Retina (tissue), 1 donor: ENCODE results near the gene SKA2.
A peak's percentile ranks its signal among the peaks of the same experiment; 100 is the strongest.
"Not testable (repeated sequence)": the region's sequence is repeated elsewhere in the genome, so short reads cannot be mapped to it uniquely, and the experiment has no call there.

Experiments used
- DNase-seq: peaks from one replicate; pipeline ENCODE4 v3.0.0-alpha.2; 2016

Gene SKA2

GRCh38 chr17:59151006-59151405 is 4.0 kb downstream of the SKA2 start:
- DNase-seq = no peak

GRCh38 chr17:59149841-59150511 is 5.0 kb downstream of the SKA2 start:
- no peak for DNase-seq

GRCh38 chr17:59149051-59149450 is 5.9 kb downstream of the SKA2 start:
- DNase-seq = no peak

DNA sequence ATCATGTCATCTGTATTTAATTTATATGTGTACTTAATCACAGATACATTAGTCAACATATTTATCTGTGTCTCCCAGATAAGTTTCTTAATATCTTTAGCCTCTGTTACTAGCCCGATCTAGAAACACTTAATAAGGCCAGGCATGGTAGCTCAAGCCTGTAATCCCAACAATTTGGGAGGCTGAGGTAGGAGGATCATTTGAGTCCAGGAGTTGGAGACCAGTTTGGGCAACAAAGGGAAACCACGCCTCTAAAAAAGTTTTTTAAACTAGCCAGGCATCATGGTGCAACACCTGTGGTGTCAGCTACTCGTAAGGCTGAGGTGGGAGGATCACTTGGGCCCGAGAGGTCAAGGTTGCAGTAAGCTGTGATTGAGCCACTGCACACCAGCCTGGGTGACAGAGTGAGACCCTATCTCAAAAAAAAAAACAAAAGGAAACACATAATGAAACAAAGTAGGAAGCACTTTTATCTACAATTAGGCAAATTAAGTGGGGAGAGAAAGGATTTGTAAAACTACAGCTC is 9.4 kb downstream of the SKA2 start:
- no peak for DNase-seq

DNA sequence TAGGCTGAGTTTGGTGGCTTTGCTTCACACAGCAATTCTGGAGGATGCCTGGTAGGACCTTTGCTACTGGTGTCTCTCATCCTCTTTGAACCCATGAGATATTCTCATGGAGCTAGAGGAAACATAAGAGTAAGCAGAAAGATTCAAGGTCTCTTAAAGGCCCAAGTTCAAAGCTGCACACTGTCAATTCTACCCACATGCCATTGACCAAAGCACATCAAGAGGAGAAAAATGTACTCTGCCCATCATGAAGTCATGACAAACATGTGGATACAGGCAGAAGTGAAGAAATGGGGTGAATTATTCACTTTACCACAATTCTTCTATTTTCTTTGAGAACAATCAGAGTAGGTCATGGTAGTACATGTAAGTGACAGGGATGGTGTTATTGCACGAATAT is 13.1 kb downstream of the SKA2 start:
- DNase-seq = no peak

DNA sequence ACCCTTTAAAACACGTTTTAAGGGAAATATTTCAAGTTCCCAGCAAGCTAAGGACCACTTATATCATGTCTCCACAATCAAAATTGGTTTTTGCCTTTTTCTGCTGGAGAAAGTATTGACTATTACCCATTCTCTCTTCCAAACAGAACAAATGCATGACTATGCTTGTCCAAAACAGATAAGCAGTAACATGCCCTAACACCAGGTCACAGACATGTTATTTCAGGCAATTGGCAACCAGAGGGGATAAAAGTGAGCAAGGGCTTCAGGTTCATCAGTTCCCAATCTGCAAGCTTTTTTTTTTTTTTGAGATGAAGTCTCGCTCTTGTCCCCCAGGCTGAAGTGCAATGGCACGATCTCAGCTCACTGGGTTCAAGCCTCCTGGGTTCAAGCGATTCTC is 15.0 kb downstream of the SKA2 start:
- no peak for DNase-seq

DNA sequence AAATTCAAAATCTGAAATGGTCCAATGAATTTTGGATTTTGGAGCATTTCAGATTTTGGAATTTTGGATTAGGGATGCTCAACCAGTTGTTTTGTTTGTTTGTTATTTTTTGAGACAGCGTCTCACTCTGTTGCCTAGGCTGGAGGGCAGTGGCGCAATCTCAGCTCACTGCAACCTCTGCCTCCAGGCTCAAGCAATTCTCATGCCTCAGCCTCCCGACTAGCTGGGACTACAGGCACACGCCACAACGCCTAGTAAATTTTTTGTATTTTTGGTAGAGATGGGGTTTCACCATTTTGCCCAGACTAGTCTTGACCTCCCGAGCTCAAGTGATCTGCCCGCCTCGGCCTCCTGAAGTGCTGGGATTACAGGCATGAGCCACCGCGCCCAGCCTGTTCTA is 16.6 kb downstream of the SKA2 start:
- not testable (repeated sequence) for DNase-seq

GRCh38 chr17:59131131-59131530 is 23.9 kb downstream of the SKA2 start:
- no peak for DNase-seq

- DNase-seq = no peak
These were observed 25.2 kb downstream of the SKA2 start for GRCh38 chr17:59129814-59130213.

DNA sequence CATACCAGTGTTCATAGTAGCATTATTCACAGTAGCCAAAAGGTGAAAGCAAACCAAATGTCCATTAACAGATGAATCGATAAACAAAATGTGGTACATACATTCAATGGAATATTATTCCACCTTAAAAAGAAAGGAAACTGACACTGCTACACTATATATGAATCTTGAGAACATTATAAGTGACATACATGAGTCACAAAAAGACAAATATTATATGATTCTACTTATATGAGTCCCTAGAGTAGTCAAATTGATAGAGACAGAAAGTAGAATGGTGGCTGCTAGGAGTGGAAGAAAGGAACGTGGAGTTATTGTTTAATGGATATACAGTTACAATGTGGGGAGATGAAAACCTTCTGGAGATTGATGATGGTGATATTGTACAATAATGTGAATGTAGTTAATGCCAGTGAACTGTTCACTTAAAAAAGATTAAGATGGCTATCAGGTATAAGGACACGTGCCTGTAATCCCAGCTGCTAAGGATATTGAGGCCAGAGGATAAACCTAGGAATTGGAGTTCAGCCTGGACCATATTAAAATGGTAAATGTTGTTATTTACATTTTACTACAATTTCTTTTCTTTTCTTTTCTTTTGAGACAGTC is 28.1 kb downstream of the SKA2 start:
- no peak for DNase-seq

DNA sequence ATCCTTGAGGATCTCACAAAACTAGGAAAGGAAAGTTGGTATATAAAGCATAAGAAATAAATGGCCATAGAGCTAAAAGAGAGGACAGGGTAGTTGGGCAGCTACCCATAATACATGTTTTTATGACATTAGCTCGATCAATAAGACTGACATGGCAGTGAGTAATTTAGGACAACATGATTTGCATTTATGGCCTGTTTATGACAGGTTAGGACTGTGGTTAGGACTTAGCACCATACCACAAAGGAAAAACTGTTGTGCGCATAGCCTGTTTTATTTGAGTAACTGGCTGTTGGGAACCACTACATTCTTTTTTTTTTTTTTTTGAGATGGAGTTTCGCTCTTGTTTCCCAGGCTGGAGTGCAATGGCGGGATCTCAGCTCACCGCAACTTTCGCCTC is 30.3 kb downstream of the SKA2 start:
- no peak for DNase-seq

DNA sequence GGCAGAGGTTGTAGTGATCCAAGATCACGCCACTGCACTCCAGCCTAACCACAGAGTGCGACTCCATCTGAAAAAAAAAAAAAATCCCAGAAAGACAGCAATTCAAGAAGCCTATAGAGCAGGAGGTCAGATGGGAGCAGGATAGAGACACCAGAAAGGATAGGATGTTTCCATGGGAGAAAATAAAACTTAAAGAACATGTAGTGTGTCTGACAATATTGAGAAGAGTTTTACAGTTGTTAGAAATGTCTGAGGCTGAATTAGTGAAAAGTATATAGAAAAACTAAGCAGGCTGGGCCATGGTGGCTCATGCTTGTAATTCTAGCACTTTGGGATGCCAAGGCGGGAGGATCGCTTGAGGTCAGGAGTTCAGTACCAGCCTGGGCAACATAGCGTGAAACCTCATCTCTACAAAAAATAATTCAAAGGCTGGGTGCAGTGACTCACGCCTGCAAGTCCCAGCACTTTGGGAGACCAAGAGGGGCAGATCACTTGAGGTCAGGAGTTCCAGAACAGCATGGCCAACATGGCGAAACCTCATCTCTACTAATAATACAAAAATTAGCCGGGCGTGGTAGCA is 33.0 kb downstream of the SKA2 start:
- no peak for DNase-seq

DNA sequence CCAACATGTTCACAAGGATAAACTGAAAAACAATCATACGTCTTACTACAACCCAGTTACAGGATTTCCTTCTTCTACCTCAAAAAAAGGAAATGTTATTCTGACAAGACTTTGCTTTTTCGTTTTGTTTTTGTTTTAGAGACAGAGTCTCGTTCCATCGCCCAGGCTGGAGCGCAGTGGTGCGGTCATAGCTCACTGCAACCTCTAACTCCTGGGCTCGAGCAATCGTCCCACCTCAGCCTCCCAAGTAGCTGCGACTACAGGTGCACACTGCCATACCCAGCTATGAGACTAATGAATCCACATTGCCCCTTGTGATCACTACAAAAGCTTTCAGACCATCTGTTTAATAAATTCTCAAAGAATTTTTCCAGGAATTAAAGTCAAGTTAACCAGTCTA is 39.5 kb downstream of the SKA2 start:
- no peak for DNase-seq

DNA sequence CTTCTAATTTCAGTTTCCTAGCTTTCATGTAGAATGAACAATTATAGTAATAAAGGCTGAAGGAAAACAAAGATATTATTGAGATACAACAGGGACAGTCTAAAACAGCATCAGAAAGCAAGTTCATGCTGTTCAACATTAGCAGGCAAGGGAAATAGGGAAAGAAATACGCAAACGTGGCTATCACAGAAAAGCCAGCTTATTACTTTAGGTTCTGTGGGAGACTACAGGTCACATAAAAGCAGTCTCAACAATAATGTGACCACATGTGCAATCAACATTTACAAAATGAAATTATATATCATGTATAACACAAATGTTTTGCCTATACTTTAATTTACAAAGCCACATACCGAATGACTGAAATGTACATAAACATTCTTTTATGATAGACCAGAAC is 43.4 kb downstream of the SKA2 start:
- DNase-seq = no peak

- no peak for DNase-seq
These were observed 44.0 kb downstream of the SKA2 start for GRCh38 chr17:59110973-59111372.

DNA sequence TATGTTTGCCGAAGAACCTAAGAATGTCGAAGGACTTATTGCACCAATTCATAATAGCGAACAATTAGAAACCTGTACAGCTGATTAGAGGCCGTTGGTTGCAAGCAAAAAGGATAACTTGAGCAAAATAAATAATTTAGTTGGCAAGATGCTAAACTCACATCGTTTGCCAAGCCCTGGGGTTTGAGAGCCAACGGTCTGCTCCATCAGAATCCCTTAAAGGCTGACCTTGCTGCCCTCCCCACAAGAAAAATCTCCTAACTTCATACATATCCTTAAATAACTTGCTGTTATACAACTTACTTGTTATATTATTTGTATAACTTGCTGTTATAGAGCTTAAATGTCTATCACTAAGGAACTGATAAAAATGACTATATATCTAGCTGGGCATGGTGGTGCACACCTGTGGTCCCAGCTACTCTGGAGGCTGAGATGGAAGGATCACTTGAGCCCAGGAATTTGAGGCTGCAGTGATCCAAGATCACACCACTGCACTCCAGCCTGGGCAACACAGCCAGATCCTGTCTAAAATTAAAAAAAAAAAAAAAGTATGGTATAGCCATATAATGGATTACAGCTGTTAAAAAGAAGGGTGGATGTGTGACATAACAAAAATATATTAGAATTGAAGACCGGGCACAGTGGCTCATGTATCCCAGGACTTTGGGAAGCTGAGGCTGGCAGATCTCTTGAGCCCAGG is 46.4 kb downstream of the SKA2 start:
- no peak for DNase-seq

DNA sequence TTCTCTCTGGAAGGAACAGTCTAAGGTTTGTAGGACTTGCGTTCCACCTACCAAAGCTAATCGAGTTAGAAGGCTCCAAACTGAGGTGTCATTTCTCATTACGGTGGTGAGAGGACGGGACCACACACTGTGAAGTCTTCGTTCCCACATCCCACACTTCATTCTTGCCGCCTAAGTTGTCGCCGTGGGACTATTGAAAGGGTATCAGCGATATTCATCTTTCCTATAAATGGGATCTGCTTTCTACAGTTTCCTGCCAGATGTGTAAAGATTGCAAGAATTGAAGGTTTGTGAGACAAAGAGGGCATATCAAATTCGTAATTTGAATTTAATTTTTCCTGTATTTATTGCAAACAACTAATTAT is 47.7 kb downstream of the SKA2 start:
- DNase-seq = no peak

DNA sequence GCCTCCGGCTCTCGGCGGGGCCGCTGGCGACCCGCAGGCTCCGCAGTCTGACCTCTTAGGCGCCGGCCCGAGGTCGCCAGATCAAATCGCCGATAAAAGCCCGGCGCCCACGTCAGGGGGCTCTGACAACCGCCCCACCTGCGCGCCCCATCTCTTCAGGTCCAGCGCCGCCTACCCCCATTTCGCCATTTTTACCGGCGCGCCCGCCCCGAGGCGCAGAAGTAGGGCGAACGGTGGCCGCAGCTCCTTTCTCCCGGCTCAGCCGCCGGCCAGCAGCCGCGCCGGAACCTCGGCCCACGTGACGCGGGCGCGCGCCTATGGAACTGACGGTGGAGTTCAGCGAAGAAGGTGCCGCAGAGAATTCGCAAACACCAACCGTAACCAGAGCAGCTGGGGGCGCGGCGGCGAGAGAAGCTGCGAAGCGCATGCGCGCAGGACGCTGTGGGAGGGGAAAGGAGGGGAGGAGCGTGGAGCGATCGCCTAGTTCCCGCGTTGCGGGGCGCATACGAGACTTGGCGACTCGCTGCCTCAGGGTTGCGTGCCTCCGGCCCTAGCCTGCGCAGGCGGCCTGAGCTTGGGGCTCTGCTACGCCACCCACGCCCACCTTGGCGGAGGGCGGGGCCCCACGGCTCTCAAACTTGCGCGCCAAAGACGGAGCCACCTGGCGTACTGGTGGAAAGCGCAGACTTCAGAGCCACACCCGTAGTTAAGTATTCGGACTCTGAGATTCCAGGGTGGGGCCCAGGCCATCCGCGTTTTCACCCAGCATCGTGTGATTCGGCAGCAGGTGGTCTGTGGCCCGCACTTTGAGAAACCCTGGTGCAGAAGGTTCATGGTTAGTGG is 48.3 kb downstream of the SKA2 start, which contains the start of gene TRIM37:
Gene TRIM37 (minus strand): TSS at position 418 of the 843 bp plus-strand sequence. CDS start 419 bp downstream, outside the sequence.
- DNase-seq = peak; percentile 98

DNA sequence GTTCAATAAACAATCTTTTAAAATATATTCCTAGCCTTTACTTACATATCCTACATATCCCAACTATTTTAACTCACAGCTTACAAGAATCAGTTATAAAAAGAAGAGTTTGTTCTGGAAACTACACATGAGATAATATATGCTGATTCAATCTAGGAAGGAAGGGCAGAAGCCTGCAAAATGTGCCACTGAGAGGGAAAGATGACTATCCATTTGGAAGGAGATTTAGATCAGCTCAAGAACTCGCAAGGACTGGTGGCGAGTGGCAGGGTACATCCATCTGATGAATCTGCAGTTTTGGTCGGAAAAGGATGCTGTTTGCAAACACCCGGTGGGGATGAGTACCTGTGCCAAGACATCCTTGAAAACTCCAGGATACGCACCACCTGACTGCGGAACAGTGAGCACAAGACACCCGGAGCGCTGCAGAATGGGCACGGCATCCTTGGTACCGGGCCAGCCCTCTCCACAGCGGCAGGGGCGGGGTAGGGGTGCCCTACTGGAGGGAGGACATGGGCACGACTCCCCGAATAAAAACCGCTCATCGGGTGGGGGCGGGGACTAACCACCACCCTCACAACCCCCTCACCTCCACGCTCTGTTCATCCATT is 49.0 kb downstream of the SKA2 start:
- DNase-seq = no peak

DNA sequence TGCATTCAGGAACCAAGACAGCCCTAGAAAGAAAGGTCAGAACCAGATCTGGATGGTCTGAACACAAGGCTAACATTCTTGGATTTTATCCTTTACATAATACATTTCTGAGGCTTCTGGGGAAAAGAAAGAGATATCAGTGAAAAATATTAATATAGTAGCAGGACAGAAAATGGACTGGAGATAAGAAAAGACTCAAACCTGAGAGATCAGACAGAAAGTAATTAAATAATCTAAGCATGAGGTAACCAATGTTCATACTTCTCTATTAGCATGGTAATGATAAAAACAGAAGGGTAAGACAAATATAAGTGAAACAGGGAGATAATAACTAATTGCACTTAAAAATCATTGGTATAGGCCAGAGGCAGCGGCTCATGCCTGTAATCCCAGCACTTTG is 53.8 kb downstream of the SKA2 start:
- DNase-seq = no peak

- DNase-seq = no peak
These were observed 57.1 kb downstream of the SKA2 start for GRCh38 chr17:59097876-59098275.

DNA sequence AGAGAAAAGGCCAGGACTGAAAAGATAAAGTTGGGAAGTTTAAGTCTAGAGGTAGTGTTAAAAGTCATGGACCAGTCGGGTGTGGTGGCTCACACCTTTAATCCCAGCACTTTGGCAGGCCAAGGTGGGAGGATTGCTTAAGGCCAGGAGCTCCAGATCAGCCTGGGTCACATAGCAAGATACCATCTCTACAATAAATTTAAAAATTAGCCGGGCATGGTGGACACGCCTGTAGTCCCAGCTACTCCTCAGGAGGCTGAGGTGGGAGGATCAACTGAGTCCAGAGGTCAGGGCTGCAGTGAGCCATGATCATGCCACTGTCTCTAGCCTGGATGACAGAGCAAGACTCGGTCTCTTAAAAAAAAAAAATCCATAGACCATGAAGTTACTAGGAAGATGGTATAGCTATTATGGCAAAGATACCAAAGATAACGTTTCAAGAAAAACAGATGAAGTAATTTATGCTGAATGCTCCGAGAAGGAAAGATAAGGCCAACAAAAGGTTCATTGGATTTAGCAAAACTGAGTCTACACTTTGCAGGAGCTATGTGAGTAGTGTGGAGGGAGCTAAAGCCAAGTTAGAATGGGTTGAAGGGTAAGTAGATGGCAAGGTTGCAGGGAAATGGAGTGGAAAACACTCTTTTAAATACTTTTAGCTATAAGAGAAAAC is 60.0 kb downstream of the SKA2 start:
- DNase-seq = no peak
